Stimulated activated naive B cell treated with anti-CD40 and anti-IgM and Interleukin-4, amounts not matched to agents 10 μg/mL and 1 μg/mL and 100 μg/mL, for 72 hours (primary cell): Measurements from ENCODE around the gene ZNF407.

Experiments used
- ATAC-seq, 2 donors: fragments of 150-1000 bp; cut with Tn5 transposase; replicated peaks; 2 replicates each; pipeline ENCODE4 v1.10.0; 2021; ENCODE audit warnings: moderate library complexity in 1 of 2
- DNase-seq: peaks from one replicate; pipeline ENCODE4 v3.0.0; 2021
- H3K27ac Mint-ChIP-seq: one replicate; pipeline ENCODE4 v1.8.0; 2022; ENCODE audit warnings: mild to moderate bottlenecking, mixed read lengths
- H3K27me3 Mint-ChIP-seq, 2 donors: one replicate each; pipeline ENCODE4 v1.8.0; 2022; ENCODE audit warnings: mixed read lengths in 2 of 2
- H3K36me3 Mint-ChIP-seq, 2 donors: one replicate each; pipeline ENCODE4 v1.8.0; 2022; ENCODE audit warnings: mixed read lengths in 2 of 2, mild to moderate bottlenecking in 1 of 2
- H3K4me1 Mint-ChIP-seq, 2 donors: one replicate each; pipeline ENCODE4 v1.8.0; 2022; ENCODE audit warnings: mixed read lengths in 2 of 2, mild to moderate bottlenecking in 1 of 2
- H3K4me3 Mint-ChIP-seq, 2 donors: one replicate each; pipeline ENCODE4 v1.8.0; 2022; ENCODE audit warnings: mild to moderate bottlenecking in 2 of 2, mixed read lengths in 2 of 2, moderate library complexity in 1 of 2
- H3K9me3 Mint-ChIP-seq, 2 donors: one replicate each; pipeline ENCODE4 v1.8.0; 2022; ENCODE audit warnings: mixed read lengths in 2 of 2, mild to moderate bottlenecking in 1 of 2

Gene ZNF407

DNA sequence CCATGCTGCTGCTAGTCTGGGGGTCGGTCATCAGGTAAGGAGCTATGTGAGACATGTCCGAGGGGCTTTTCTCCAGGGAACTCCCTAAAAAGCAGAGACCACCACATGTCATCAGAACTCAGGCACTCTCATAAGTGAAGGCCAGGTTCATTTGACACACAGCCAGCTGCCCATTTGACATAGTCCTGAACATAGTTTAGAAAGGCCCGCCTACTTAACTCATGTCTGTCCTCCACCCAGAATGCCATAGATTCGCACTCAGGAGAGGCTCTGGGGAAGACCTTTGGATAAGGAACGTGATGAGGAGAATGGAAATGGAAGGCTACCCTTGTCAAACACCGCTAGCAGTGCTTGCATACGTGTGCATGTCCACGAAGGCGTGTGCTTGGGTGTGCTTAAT lies 454.1 kb downstream of the ZNF407 start:
- no peaks in the 10 kb centered on the region for H3K4me1 Mint-ChIP-seq
- no peaks in the 10 kb centered on the region for H3K9me3 Mint-ChIP-seq
- DNase-seq (no peak), ATAC-seq (no peak)
- peaks cover 8 to 9% of the 10 kb centered on the region in 2 donors for H3K36me3 Mint-ChIP-seq
- H3K27me3 Mint-ChIP-seq: no peaks in the 10 kb centered on the region
- H3K4me3 Mint-ChIP-seq: no peak overlapping the region
- H3K27ac Mint-ChIP-seq: no peak overlapping the region

- H3K4me3 Mint-ChIP-seq: no peak overlapping the region
- no peak overlapping the region for H3K27ac Mint-ChIP-seq
- no peaks in the 10 kb centered on the region for H3K9me3 Mint-ChIP-seq
- no peaks in the 10 kb centered on the region for H3K4me1 Mint-ChIP-seq
- ATAC-seq (no peak), DNase-seq (no peak)
- H3K36me3 Mint-ChIP-seq: peaks cover 8 to 9% of the 10 kb centered on the region in 2 donors
- H3K27me3 Mint-ChIP-seq: no peaks in the 10 kb centered on the region
These were observed 454.8 kb downstream of the ZNF407 start for GRCh38 chr18:75052475-75052874.

DNA sequence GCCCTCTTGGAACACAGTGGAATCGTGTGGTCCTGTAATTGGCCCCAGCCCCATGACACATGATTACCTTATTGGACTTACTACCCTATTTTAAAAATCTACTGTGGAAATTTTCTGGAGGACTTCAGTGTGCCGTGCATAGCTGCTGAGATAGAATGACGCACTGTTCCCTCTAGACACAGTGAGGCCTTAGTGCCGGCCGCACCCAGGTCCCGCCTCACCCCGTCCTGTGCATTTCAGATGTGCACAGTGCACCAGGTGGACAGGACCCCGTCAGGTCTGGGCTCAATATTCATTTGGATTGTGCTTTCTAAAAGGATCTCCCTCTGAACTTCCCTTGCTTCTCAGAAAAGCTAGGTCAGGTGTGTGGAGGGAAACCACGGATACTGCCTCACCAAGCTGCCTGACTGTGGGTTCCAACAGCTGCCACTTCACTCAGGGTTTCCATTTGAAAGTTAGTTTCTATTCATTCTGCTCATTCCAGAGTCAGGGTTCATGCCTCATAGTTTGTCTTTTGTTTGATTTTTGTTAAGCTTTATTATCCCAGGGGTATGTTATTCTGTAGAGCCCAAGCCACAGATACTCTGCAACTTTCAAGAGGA lies 455.5 kb downstream of the ZNF407 start:
- Mint-ChIP-seq H3K4me1 (no peaks in the 10 kb centered on the region), H3K4me3 (no peak overlapping the region), H3K36me3 (peaks cover 8% of the 10 kb centered on the region in 2 donors), H3K27me3 (no peaks in the 10 kb centered on the region), H3K27ac (no peak overlapping the region), H3K9me3 (no peaks in the 10 kb centered on the region)
- no peak for ATAC-seq
- no peak for DNase-seq

- no peak for DNase-seq
- no peak overlapping the region for H3K4me3 Mint-ChIP-seq
- H3K36me3 Mint-ChIP-seq: peaks cover 5% of the 10 kb centered on the region in 2 donors
- H3K27ac Mint-ChIP-seq: no peak overlapping the region
- ATAC-seq: no peak
- H3K4me1 Mint-ChIP-seq: no peaks in the 10 kb centered on the region
- H3K27me3 Mint-ChIP-seq: no peaks in the 10 kb centered on the region
- H3K9me3 Mint-ChIP-seq: no peaks in the 10 kb centered on the region
These were observed 456.4 kb downstream of the ZNF407 start for GRCh38 chr18:75054046-75054445.

GRCh38 chr18:75054611-75055010 lies 456.9 kb downstream of the ZNF407 start:
- H3K4me1 Mint-ChIP-seq: no peaks in the 10 kb centered on the region
- ATAC-seq: no peak
- H3K27me3 Mint-ChIP-seq: no peaks in the 10 kb centered on the region
- no peak overlapping the region for H3K4me3 Mint-ChIP-seq
- H3K36me3 Mint-ChIP-seq: peaks cover 5 to 9% of the 10 kb centered on the region in 2 donors
- H3K27ac Mint-ChIP-seq: no peak overlapping the region
- no peak for DNase-seq
- H3K9me3 Mint-ChIP-seq: no peaks in the 10 kb centered on the region

- Mint-ChIP-seq H3K27me3 (no peaks in the 10 kb centered on the region), H3K4me1 (no peaks in the 10 kb centered on the region), H3K36me3 (peaks cover 8 to 23% of the 10 kb centered on the region in 2 donors), H3K9me3 (no peaks in the 10 kb centered on the region), H3K27ac (no peak overlapping the region), H3K4me3 (no peak overlapping the region)
- ATAC-seq (no peak), DNase-seq (no peak)
These were observed 459.7 kb downstream of the ZNF407 start for GRCh38 chr18:75057169-75057960.

DNA sequence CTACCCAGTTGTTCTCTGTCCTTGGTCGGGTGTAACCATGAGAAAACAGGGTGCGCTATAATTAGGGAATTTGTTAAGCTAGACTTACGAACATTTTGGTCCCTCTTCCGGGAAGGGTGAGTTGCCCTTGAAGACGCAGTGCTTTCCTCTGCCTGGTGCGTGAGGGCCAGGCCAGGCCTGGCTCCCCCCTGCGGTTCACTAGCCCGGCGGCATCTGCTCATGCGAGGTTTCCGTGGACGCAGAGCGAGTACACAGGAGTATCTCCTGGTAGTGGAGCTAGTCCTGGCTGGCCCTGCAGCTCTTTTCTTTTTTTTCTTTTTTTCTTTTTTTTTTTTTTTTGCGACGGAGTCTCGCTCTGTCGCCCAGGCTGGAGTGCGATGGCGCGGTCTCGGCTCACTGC lies 462.5 kb downstream of the ZNF407 start:
- Mint-ChIP-seq H3K36me3 (peaks cover 16 to 36% of the 10 kb centered on the region in 2 donors), H3K27me3 (no peaks in the 10 kb centered on the region), H3K9me3 (no peaks in the 10 kb centered on the region), H3K4me3 (no peak overlapping the region), H3K4me1 (no peaks in the 10 kb centered on the region), H3K27ac (no peak overlapping the region)
- ATAC-seq (no peak), DNase-seq (no peak)

DNA sequence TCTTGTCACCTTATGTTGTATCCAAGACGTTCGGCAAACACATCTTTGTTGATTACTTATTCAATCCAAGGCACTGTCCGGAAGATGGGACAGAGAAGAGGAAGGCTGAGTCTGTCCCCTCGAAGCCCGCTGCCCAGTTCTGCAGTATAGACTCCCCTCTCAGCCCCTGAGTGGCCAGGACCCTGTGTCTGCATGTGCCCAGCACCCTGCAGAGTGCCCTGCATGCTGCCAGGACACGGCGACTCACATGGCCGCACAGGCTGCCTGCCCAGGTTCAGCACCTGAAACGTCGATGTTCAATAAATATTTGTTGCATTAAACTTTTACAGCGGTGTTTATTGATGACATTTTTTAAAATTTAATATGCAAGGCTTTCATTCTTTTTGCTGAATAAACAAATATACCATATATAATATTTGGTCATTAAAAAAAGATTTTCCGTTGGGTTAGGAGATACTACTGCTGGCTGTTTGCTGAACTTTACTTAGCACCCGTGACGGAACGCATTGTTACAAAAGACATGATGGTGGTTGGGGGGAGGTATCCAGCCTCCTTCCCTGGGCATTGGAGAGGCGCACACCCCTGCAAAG lies 464.7 kb downstream of the ZNF407 start:
- DNase-seq (no peak), ATAC-seq (no peak)
- H3K4me3 Mint-ChIP-seq: no peak overlapping the region
- H3K4me1 Mint-ChIP-seq: peaks cover 0 to 6% of the 10 kb centered on the region in 2 donors
- peaks cover 19 to 41% of the 10 kb centered on the region in 2 donors for H3K36me3 Mint-ChIP-seq
- no peaks in the 10 kb centered on the region for H3K27me3 Mint-ChIP-seq
- H3K27ac Mint-ChIP-seq: no peak overlapping the region
- H3K9me3 Mint-ChIP-seq: no peaks in the 10 kb centered on the region

- no peak for ATAC-seq
- H3K4me1 Mint-ChIP-seq: peaks cover 7 to 14% of the 10 kb centered on the region in 2 donors
- H3K27ac Mint-ChIP-seq: no peak overlapping the region
- H3K27me3 Mint-ChIP-seq: no peaks in the 10 kb centered on the region
- no peak for DNase-seq
- peaks cover 22 to 44% of the 10 kb centered on the region in 2 donors for H3K36me3 Mint-ChIP-seq
- peaks cover 0 to 2% of the 10 kb centered on the region in 2 donors for H3K9me3 Mint-ChIP-seq
- H3K4me3 Mint-ChIP-seq: peak overlapping the region in 1 of 2 donors; percentile 14
These were observed 465.5 kb downstream of the ZNF407 start for GRCh38 chr18:75063196-75063595.

GRCh38 chr18:75063615-75064512 lies 466.2 kb downstream of the ZNF407 start:
- Mint-ChIP-seq H3K4me1 (peaks cover 7 to 16% of the 10 kb centered on the region in 2 donors), H3K36me3 (peaks cover 22 to 44% of the 10 kb centered on the region in 2 donors), H3K27me3 (no peaks in the 10 kb centered on the region), H3K4me3 (no peak overlapping the region), H3K9me3 (peaks cover 0 to 2% of the 10 kb centered on the region in 2 donors), H3K27ac (no peak overlapping the region)
- no peak for ATAC-seq
- DNase-seq: no peak

GRCh38 chr18:75064513-75064905 lies 466.8 kb downstream of the ZNF407 start:
- Mint-ChIP-seq H3K4me1 (peaks cover 7 to 17% of the 10 kb centered on the region in 2 donors), H3K27me3 (no peaks in the 10 kb centered on the region), H3K36me3 (peaks cover 22 to 41% of the 10 kb centered on the region in 2 donors), H3K9me3 (peaks cover 0 to 2% of the 10 kb centered on the region in 2 donors), H3K4me3 (no peak overlapping the region), H3K27ac (no peak overlapping the region)
- ATAC-seq (no peak), DNase-seq (no peak)

- H3K27ac Mint-ChIP-seq: no peak overlapping the region
- no peaks in the 10 kb centered on the region for H3K27me3 Mint-ChIP-seq
- H3K4me1 Mint-ChIP-seq: peaks cover 11 to 26% of the 10 kb centered on the region in 2 donors
- H3K9me3 Mint-ChIP-seq: peaks cover 0 to 2% of the 10 kb centered on the region in 2 donors
- ATAC-seq (no peak), DNase-seq (no peak)
- no peak overlapping the region for H3K4me3 Mint-ChIP-seq
- H3K36me3 Mint-ChIP-seq: peaks cover 22 to 36% of the 10 kb centered on the region in 2 donors
These were observed 467.8 kb downstream of the ZNF407 start for GRCh38 chr18:75065251-75066000.

DNA sequence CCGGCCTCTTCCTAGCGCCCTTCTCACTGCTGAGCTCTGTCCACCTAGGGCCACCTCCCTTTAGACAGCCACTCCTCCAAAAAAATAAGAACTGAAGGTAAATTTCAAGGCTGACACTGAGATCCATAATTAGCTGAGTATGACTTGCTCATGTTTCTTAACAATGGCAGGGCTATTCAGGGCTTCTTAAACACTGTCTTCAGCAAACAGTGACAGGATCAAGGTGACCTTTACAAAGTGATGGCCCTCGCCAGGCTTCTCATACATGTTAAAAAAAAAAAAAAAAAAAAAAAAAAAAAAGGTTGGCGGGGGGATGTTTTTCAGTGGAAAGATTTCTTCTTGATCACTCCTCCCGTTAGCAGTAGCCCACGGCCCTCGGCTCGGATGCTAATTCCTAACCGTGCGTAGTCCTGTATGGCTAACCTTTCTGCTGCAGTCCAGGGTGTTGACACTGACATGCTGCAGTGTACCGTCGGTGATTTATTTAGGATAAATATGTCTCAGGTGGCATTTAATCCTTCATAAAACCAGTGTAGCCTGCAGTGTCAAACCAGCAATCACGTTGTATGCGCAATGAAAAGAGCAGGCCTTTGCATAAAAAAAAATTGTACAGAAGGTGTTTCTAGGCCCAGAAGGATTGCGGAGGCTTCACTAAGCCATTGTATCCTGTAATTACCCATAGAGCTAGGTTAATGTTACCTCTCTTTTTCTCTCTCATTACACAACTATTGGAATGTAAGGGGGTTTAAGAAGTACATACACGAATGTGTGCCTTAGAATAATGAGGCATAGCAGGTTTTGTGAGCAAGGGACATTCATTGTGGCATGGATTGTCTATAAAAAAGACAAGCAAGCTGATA lies 468.6 kb downstream of the ZNF407 start:
- Mint-ChIP-seq H3K9me3 (peaks cover 0 to 2% of the 10 kb centered on the region in 2 donors), H3K36me3 (peaks cover 24 to 36% of the 10 kb centered on the region in 2 donors), H3K4me3 (no peak overlapping the region), H3K27me3 (no peaks in the 10 kb centered on the region), H3K4me1 (peaks cover 19 to 34% of the 10 kb centered on the region in 2 donors), H3K27ac (peak overlapping the region; percentile 37)
- ATAC-seq (no peak), DNase-seq (no peak)
